Activated CD4-positive, alpha-beta T cell treated with anti-CD3 and anti-CD28 coated beads for 36 hours (primary cell): ENCODE data around the gene SLC26A1. TPM values are rescaled to one million over a fixed set of nuclear protein-coding genes. Genes with fewer than 3 reads are reported as not detected.

ENCODE experiments used
- ATAC-seq: fragments of 200-7000 bp; cut with Tn5 transposase; one replicate; pipeline ENCODE4 v1.10.0; 2021; ENCODE audit warnings: mild to moderate bottlenecking, moderate library complexity
- CTCF ChIA-PET: fragments of 350-600 bp; sonication (Branson Sonifier 250); formaldehyde crosslinking; loops from one replicate; lab custom pipeline; 2021; ENCODE audit warnings: antibody characterized with exemption; lab: Charles Lee
- POLR2A ChIA-PET: fragments of 350-600 bp; sonication (Branson Sonifier 250); formaldehyde crosslinking; loops from one replicate; lab custom pipeline; 2021; ENCODE audit warnings: antibody characterized with exemption, inconsistent platforms; lab: Charles Lee
- DNase-seq: peaks from one replicate; pipeline ENCODE4 v3.0.0-alpha.2; 2020
- H3K27ac Mint-ChIP-seq: one replicate; pipeline ENCODE4 v1.8.0; 2021; ENCODE audit warnings: mixed read lengths
- H3K27me3 Mint-ChIP-seq: one replicate; pipeline ENCODE4 v1.8.0; 2021; ENCODE audit warnings: mixed read lengths
- H3K36me3 Mint-ChIP-seq: one replicate; pipeline ENCODE4 v1.8.0; 2021; ENCODE audit warnings: low read depth, mixed read lengths
- H3K4me1 Mint-ChIP-seq: one replicate; pipeline ENCODE4 v1.8.0; 2021; ENCODE audit warnings: mixed read lengths
- H3K4me3 Mint-ChIP-seq: one replicate; pipeline ENCODE4 v1.8.0; 2021; ENCODE audit warnings: mild to moderate bottlenecking, moderate library complexity, mixed read lengths
- H3K9me3 Mint-ChIP-seq: one replicate; pipeline ENCODE4 v1.8.0; 2021; ENCODE audit warnings: low read depth, mixed read lengths
- intact Hi-C, 2 experiments: fragments of 100-400 bp; cut with DNase I in 1 of 2; cut with micrococcal nuclease in 1 of 2; formaldehyde crosslinking; loops; one replicate each; pipeline versions ENCODE4 v1.14.2 to v1.15.1; 2022 to 2024; cut with DNase I, micrococcal nuclease
- total RNA-seq, 2 experiments: library from RNA; stranded (reverse); gene quantifications; one replicate each; pipeline ENCODE4 v1.2.3, GENCODE V29; 2021

Gene SLC26A1
- total RNA-seq, 2 experiments from 2014 or later = 0.21 to 0.43 TPM

DNA sequence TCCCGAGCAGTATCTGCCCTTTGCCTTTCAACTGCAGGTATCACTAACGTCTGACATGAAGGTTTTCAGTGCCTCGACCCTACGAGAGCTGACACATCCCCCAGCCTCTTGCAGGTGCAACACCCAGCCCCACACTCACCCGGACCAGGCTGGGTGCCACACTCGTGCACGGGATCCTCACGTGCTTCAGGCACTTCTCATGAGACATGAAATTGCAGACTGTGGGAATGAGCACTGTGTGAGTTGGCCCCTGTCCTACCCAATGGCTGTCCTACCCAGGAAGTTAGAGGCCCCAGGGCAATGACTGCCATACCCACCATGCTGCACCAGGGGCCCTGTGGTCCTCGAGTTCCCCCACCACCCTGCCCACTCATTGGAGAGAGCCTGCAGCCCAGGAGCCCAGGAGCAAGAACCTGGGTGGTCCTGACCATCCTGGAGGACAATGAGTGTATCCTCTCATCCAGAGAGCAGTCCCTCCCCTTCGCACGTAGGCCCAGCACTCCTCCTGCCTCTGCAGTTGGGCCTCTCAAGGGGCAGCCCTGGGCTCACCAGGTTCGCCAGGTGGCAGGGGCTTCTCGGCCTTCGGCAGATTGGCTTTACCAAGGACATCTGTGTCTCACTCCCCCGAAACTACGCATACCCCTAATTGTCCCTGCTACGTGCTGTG lies 22.2 kb downstream of the SLC26A1 start:
- intact Hi-C loops = no loop called here
- DNase-seq = no peak
- Mint-ChIP-seq H3K9me3 (no peaks in the 10 kb centered on the region), H3K36me3 (peaks cover under 1% of the 10 kb centered on the region), H3K4me3 (no peak overlapping the region), H3K27ac (no peak overlapping the region), H3K4me1 (peaks cover 6% of the 10 kb centered on the region), H3K27me3 (no peaks in the 10 kb centered on the region)
- ChIA-PET POLR2A (no interaction called here), CTCF (interaction anchor here (1.2 kb wide), 1 partner anchor 8 kb away, joined by 3 read pairs; no protein-coding TSS in a partner anchor)
- no peak for ATAC-seq

DNA sequence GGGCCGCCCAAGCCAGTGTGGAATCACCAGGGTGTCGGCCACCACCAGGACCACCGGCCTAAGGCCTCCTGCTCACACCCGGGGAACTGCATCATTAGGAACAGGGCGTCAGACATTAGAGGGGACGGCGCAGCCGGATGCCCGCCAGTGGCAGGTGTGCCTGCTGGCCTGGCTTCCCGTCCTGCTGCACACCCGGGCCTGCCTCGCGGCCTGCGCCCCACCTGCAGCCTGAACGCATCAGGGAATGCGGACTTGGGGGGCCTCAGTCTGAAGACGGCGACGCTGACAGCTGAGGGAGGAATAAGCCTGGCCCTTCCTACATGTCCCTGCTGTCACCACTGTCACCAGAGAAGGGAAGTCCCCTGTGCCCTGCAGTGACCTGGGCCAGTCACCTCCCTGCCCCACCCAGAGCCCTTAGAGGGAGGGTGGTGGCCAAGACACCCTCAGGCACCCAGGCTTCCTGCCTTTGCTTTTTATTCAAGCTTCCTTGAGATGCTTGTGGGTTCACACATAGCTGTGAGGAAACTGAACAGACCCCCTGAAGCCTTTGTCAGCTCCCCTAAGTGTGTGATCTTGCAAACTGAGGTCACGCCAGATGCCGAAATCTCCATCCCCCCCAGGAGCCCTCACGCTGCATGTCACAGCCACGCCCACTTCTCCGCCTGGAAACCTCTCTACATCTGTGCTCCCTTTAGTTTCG lies 23.0 kb downstream of the SLC26A1 start:
- H3K4me1 Mint-ChIP-seq = peaks cover 6% of the 10 kb centered on the region
- H3K36me3 Mint-ChIP-seq = peaks cover 2% of the 10 kb centered on the region
- intact Hi-C loops = no loop called here
- DNase-seq (no peak), ATAC-seq (no peak)
- ChIA-PET POLR2A (no interaction called here), CTCF (no interaction called here)
- H3K27me3 Mint-ChIP-seq = no peaks in the 10 kb centered on the region
- H3K27ac Mint-ChIP-seq = no peak overlapping the region
- no peak overlapping the region for H3K4me3 Mint-ChIP-seq
- no peaks in the 10 kb centered on the region for H3K9me3 Mint-ChIP-seq

DNA sequence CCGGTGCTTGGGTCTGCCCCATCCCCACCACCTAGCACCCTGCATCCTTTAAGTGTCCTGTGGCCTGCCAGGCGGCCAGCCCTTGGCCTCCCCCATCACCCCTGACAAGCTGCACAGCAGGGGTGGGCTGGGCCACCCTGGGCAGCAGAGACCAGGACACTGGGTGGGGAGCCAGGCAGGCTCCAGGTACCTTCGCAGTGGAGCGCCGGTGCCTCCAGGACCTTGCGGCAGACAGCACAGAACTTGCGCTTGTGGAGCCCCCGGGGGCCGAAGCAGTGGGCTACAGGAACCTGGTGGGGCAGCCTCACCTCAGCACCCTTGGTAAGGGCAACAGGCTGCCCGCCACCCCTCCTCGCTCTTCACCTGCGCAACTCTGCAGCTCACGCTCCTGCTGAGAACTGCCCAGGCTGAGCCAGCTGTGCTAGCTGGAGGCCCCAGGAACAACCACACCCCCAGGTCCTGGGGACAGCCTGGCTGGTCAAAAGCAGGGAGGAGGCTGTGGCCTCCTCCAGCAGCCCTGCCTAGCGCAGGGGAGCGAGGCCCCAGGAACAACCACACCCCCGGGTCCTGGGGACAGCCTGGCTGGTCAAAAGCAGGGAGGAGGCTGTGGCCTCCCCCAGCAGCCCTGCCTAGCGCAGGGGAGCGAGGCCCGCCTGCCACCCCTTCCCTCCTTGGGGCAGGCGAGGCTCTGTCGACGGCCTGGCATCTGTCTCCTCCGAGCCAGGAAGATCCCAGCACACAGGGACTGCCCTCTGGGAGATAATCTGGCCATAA lies 24.4 kb downstream of the SLC26A1 start:
- Mint-ChIP-seq H3K9me3 (no peaks in the 10 kb centered on the region), H3K4me1 (peaks cover 6% of the 10 kb centered on the region), H3K27ac (no peak overlapping the region), H3K4me3 (no peak overlapping the region), H3K27me3 (no peaks in the 10 kb centered on the region), H3K36me3 (peaks cover 2% of the 10 kb centered on the region)
- ATAC-seq (no peak), DNase-seq (no peak)
- ChIA-PET POLR2A (no interaction called here), CTCF (no interaction called here)
- intact Hi-C loops = no loop called here

- intact Hi-C loops = no loop called here
Observed at GRCh38 chr4:968221-968620, 25.0 kb downstream of the SLC26A1 start.

GRCh38 chr4:967113-968104 lies 25.8 kb downstream of the SLC26A1 start:
- ChIA-PET CTCF (interaction anchor here (0.6 kb wide), 1 partner anchor 136 kb away, joined by 3 read pairs; no protein-coding TSS in a partner anchor), POLR2A (no interaction called here)
- H3K27ac Mint-ChIP-seq = no peak overlapping the region
- H3K4me1 Mint-ChIP-seq = peaks cover 6% of the 10 kb centered on the region
- no peak overlapping the region for H3K4me3 Mint-ChIP-seq
- no peaks in the 10 kb centered on the region for H3K9me3 Mint-ChIP-seq
- peaks cover 2% of the 10 kb centered on the region for H3K36me3 Mint-ChIP-seq
- intact Hi-C loops = no loop called here
- ATAC-seq = no peak
- no peak for DNase-seq
- H3K27me3 Mint-ChIP-seq = no peaks in the 10 kb centered on the region

More at GRCh38 chr4:968221-968620, 25.0 kb downstream of the SLC26A1 start:
- ATAC-seq (no peak), DNase-seq (no peak)
- H3K4me1 Mint-ChIP-seq = peaks cover 6% of the 10 kb centered on the region
- ChIA-PET POLR2A (no interaction called here), CTCF (no interaction called here)
- H3K27ac Mint-ChIP-seq = no peak overlapping the region
- H3K9me3 Mint-ChIP-seq = no peaks in the 10 kb centered on the region
- no peak overlapping the region for H3K4me3 Mint-ChIP-seq
- H3K27me3 Mint-ChIP-seq = no peaks in the 10 kb centered on the region
- H3K36me3 Mint-ChIP-seq = peaks cover 2% of the 10 kb centered on the region

- no peaks in the 10 kb centered on the region for H3K27me3 Mint-ChIP-seq
- ChIA-PET POLR2A (no interaction called here), CTCF (interaction anchor here (0.6 kb wide), 1 partner anchor 135 kb away, joined by 3 read pairs; no protein-coding TSS in a partner anchor)
- intact Hi-C loops = no loop called here
- no peak overlapping the region for H3K4me3 Mint-ChIP-seq
- peaks cover 6% of the 10 kb centered on the region for H3K4me1 Mint-ChIP-seq
- DNase-seq (no peak), ATAC-seq (no peak)
- H3K36me3 Mint-ChIP-seq = peaks cover 3% of the 10 kb centered on the region
- H3K9me3 Mint-ChIP-seq = no peaks in the 10 kb centered on the region
- no peak overlapping the region for H3K27ac Mint-ChIP-seq
Observed at GRCh38 chr4:966266-967112, 26.7 kb downstream of the SLC26A1 start.

- Mint-ChIP-seq H3K27ac (no peak overlapping the region), H3K4me3 (no peak overlapping the region), H3K27me3 (no peaks in the 10 kb centered on the region), H3K4me1 (peaks cover 3% of the 10 kb centered on the region), H3K36me3 (peaks cover 3% of the 10 kb centered on the region), H3K9me3 (no peaks in the 10 kb centered on the region)
- intact Hi-C loops = no loop called here
- ATAC-seq = no peak
- ChIA-PET POLR2A (no interaction called here), CTCF (no interaction called here)
- no peak for DNase-seq
Observed at GRCh38 chr4:965766-966134, 27.5 kb downstream of the SLC26A1 start.

DNA sequence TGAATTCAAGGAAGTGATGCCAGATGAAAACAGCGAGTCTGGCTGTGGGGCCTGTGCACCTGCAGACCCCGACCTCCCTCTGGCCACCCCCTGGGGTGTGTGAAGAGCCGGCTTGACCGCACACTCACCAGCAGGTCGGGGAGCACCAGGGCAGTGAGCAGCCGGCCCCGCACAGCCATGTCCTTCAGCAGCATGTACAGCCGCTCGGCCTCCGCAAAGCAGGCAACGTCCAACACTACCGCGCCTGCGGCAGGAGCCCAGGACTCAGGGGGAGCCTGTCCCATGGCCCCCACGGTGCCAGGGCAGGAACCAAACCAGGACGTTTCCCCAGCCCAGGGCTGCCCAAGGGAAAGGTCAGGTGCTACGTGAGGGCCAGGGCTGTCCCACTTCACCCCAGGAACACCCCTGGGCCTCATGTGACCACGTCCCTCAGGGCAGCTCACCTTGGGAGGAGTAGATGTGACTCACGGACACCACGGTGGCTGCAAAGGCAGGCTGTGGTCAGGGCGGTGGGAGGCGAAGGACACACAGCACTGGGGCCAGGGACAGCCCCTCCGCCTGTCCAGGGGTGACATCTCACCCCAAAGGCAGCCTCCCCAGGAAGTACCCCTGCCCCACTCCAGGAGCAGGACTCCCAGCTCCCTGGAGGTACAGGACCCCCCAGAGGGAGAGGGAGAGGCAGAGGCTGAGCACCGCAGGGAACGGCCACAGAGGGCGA lies 28.0 kb downstream of the SLC26A1 start:
- no peak for ATAC-seq
- no peak for DNase-seq
- Mint-ChIP-seq H3K4me3 (no peak overlapping the region), H3K36me3 (peaks cover 3% of the 10 kb centered on the region), H3K4me1 (no peaks in the 10 kb centered on the region), H3K27ac (no peak overlapping the region), H3K9me3 (no peaks in the 10 kb centered on the region), H3K27me3 (no peaks in the 10 kb centered on the region)
- ChIA-PET CTCF (no interaction called here), POLR2A (no interaction called here)
- intact Hi-C loops = no loop called here

- no peaks in the 10 kb centered on the region for H3K27me3 Mint-ChIP-seq
- H3K27ac Mint-ChIP-seq = no peak overlapping the region
- POLR2A ChIA-PET = no interaction called here
- ATAC-seq = no peak
- H3K4me1 Mint-ChIP-seq = no peaks in the 10 kb centered on the region
- DNase-seq = no peak
- H3K36me3 Mint-ChIP-seq = peaks cover 3% of the 10 kb centered on the region
- intact Hi-C loops = no loop called here
- H3K9me3 Mint-ChIP-seq = no peaks in the 10 kb centered on the region
- H3K4me3 Mint-ChIP-seq = no peak overlapping the region
- CTCF ChIA-PET = no interaction called here
Observed at GRCh38 chr4:964346-965025, 28.7 kb downstream of the SLC26A1 start.
